Measurements from ENCODE around the gene PLA2G3.

PLA2G3 gene

GRCh38 chr22:31105282-31105929 lies 34.9 kb downstream of the PLA2G3 start:
- peaks cover 45% of the 10 kb centered on the region for H3K36me3 ChIP-seq (ENCODE audit: insufficient read depth, low read length)
- no peaks in the 10 kb centered on the region for H3K27me3 ChIP-seq (ENCODE audit: control insufficient read depth, insufficient read depth, low read length)
- H3K4me3 ChIP-seq (ENCODE audit: low read length), result no peak overlapping the region
- H3K4me1 ChIP-seq (ENCODE audit: control insufficient read depth, insufficient read depth, low read length), result peaks cover 23% of the 10 kb centered on the region
- no peak overlapping the region for H3K9ac ChIP-seq (ENCODE audit: low read depth, low read length)
- H3K4me2 ChIP-seq (ENCODE audit: low read length), result peak overlapping the region; percentile 88
- H3K9me3 ChIP-seq (replicated peaks; ENCODE audit: low read length), result no peaks in the 10 kb centered on the region

- H3K36me3 ChIP-seq (ENCODE audit: insufficient read depth, low read length), result peaks cover 49% of the 10 kb centered on the region
- H3K9ac ChIP-seq (ENCODE audit: low read depth, low read length), result no peak overlapping the region
- H3K27me3 ChIP-seq (ENCODE audit: control insufficient read depth, insufficient read depth, low read length), result no peaks in the 10 kb centered on the region
- H3K4me2 ChIP-seq (ENCODE audit: low read length), result no peak overlapping the region
- peaks cover 23% of the 10 kb centered on the region for H3K4me1 ChIP-seq (ENCODE audit: control insufficient read depth, insufficient read depth, low read length)
- no peak overlapping the region for H3K4me3 ChIP-seq (ENCODE audit: low read length)
- no peaks in the 10 kb centered on the region for H3K9me3 ChIP-seq (replicated peaks; ENCODE audit: low read length)
These were observed 35.4 kb downstream of the PLA2G3 start for GRCh38 chr22:31104869-31105268.

- peaks cover 23% of the 10 kb centered on the region for H3K4me1 ChIP-seq (ENCODE audit: control insufficient read depth, insufficient read depth, low read length)
- H3K9ac ChIP-seq (ENCODE audit: low read depth, low read length), result no peak overlapping the region
- peaks cover 57% of the 10 kb centered on the region for H3K36me3 ChIP-seq (ENCODE audit: insufficient read depth, low read length)
- no peaks in the 10 kb centered on the region for H3K27me3 ChIP-seq (ENCODE audit: control insufficient read depth, insufficient read depth, low read length)
- H3K4me2 ChIP-seq (ENCODE audit: low read length), result no peak overlapping the region
- H3K9me3 ChIP-seq (replicated peaks; ENCODE audit: low read length), result no peaks in the 10 kb centered on the region
- no peak overlapping the region for H3K4me3 ChIP-seq (ENCODE audit: low read length)
These were observed 36.2 kb downstream of the PLA2G3 start for GRCh38 chr22:31103899-31104694.

DNA sequence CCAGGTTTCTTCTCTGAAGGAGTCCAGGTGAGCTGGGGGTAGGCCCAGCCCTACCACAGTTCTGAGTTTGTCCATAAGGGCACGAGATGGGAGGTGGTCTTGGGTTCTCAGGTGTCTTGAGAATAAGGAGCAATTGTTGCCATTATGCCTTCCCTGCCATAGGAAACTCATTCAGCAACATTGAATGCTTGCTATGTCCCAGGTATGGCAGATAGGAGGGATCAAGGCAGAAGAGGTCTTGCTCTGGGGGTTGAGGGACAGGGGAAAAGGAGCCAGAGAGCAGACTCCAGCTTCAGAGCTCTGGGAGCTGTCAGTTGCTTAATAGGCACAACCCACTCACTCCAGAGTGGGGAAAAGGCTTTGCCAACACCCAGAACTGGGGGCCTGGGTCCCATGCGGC lies 37.2 kb downstream of the PLA2G3 start:
- H3K36me3 ChIP-seq (ENCODE audit: insufficient read depth, low read length), result peaks cover 65% of the 10 kb centered on the region

GRCh38 chr22:31102441-31103081 lies 37.7 kb downstream of the PLA2G3 start:
- peaks cover 71% of the 10 kb centered on the region for H3K36me3 ChIP-seq (ENCODE audit: insufficient read depth, low read length)

More for the DNA sequence above, 37.2 kb downstream of the PLA2G3 start:
- no peak overlapping the region for H3K4me3 ChIP-seq (ENCODE audit: low read length)
- H3K4me1 ChIP-seq (ENCODE audit: control insufficient read depth, insufficient read depth, low read length), result peaks cover 23% of the 10 kb centered on the region
- H3K9me3 ChIP-seq (replicated peaks; ENCODE audit: low read length), result no peaks in the 10 kb centered on the region
- no peaks in the 10 kb centered on the region for H3K27me3 ChIP-seq (ENCODE audit: control insufficient read depth, insufficient read depth, low read length)
- H3K9ac ChIP-seq (ENCODE audit: low read depth, low read length), result peak overlapping the region; percentile 17
- no peak overlapping the region for H3K4me2 ChIP-seq (ENCODE audit: low read length)

GRCh38 chr22:31100762-31101525 lies 39.4 kb downstream of the PLA2G3 start:
- Histone ChIP-seq H3K9me3 (replicated peaks; ENCODE audit: low read length) (no peaks in the 10 kb centered on the region), H3K4me2 (ENCODE audit: low read length) (no peak overlapping the region), H3K9ac (ENCODE audit: low read depth, low read length) (no peak overlapping the region), H3K4me3 (ENCODE audit: low read length) (no peak overlapping the region), H3K4me1 (ENCODE audit: control insufficient read depth, insufficient read depth, low read length) (peaks cover 16% of the 10 kb centered on the region), H3K36me3 (ENCODE audit: insufficient read depth, low read length) (peaks cover 85% of the 10 kb centered on the region), H3K27me3 (ENCODE audit: control insufficient read depth, insufficient read depth, low read length) (no peaks in the 10 kb centered on the region)

More at GRCh38 chr22:31102441-31103081, 37.7 kb downstream of the PLA2G3 start:
- Histone ChIP-seq H3K4me1 (ENCODE audit: control insufficient read depth, insufficient read depth, low read length) (peaks cover 19% of the 10 kb centered on the region), H3K4me3 (ENCODE audit: low read length) (no peak overlapping the region), H3K9me3 (replicated peaks; ENCODE audit: low read length) (no peaks in the 10 kb centered on the region), H3K27me3 (ENCODE audit: control insufficient read depth, insufficient read depth, low read length) (no peaks in the 10 kb centered on the region), H3K9ac (ENCODE audit: low read depth, low read length) (peak overlapping the region; percentile 17), H3K4me2 (ENCODE audit: low read length) (no peak overlapping the region)

- no peak overlapping the region for H3K9ac ChIP-seq (ENCODE audit: low read depth, low read length)
- H3K4me1 ChIP-seq (ENCODE audit: control insufficient read depth, insufficient read depth, low read length), result peaks cover 16% of the 10 kb centered on the region
- no peaks in the 10 kb centered on the region for H3K27me3 ChIP-seq (ENCODE audit: control insufficient read depth, insufficient read depth, low read length)
- H3K9me3 ChIP-seq (replicated peaks; ENCODE audit: low read length), result no peaks in the 10 kb centered on the region
- H3K4me3 ChIP-seq (ENCODE audit: low read length), result no peak overlapping the region
- H3K36me3 ChIP-seq (ENCODE audit: insufficient read depth, low read length), result peaks cover 87% of the 10 kb centered on the region
- no peak overlapping the region for H3K4me2 ChIP-seq (ENCODE audit: low read length)
These were observed 40.2 kb downstream of the PLA2G3 start for GRCh38 chr22:31099841-31100761.

DNA sequence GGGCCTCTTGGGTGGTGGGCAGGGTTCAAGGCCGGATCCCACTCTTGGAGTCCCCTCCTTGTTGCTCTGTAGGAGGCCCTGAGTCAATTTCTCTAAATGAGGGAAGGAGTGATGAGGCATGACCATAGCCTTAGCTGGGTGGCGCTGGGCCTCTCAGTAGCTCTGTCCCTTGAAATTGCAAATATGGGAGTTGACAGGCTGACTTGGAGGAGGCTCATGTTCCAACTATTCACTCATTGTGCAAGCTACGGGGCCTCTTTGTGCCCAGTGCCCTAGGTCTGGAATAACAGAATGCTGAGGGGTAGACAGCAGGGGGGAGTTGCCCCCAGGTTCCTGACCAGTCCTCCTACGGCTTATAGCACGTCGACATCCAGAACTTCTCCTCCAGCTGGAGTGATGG lies 40.9 kb downstream of the PLA2G3 start:
- H3K4me3 ChIP-seq (ENCODE audit: low read length), result no peak overlapping the region
- no peaks in the 10 kb centered on the region for H3K27me3 ChIP-seq (ENCODE audit: control insufficient read depth, insufficient read depth, low read length)
- H3K4me2 ChIP-seq (ENCODE audit: low read length), result no peak overlapping the region
- no peak overlapping the region for H3K9ac ChIP-seq (ENCODE audit: low read depth, low read length)
- H3K4me1 ChIP-seq (ENCODE audit: control insufficient read depth, insufficient read depth, low read length), result peaks cover 16% of the 10 kb centered on the region
- H3K9me3 ChIP-seq (replicated peaks; ENCODE audit: low read length), result no peaks in the 10 kb centered on the region
- H3K36me3 ChIP-seq (ENCODE audit: insufficient read depth, low read length), result peaks cover 88% of the 10 kb centered on the region

DNA sequence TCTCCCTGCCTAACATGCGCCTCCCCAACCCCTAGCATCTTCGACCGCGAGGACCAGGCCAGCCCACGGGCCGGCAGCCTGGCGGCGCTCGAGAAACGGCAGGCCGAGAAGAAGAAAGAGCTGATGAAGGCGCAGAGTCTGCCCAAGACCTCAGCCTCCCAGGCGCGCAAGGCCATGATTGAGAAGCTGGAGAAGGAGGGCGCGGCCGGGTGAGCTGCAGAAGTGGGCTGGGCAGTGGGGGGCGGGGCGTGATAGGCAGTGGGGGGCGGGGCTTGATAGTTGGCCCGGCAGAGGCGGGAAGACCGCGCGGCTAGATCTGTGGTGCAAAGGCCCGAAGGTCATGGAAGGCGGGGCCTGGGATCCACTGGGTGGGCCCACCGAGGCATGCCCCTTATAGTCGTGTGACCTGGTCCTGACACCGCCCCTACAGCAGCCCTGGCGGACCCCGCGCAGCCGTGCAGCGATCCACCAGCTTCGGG lies 41.6 kb downstream of the PLA2G3 start:
- Histone ChIP-seq H3K36me3 (ENCODE audit: insufficient read depth, low read length) (peaks cover 88% of the 10 kb centered on the region), H3K4me2 (ENCODE audit: low read length) (no peak overlapping the region), H3K4me3 (ENCODE audit: low read length) (no peak overlapping the region), H3K9ac (ENCODE audit: low read depth, low read length) (no peak overlapping the region), H3K9me3 (replicated peaks; ENCODE audit: low read length) (no peaks in the 10 kb centered on the region), H3K4me1 (ENCODE audit: control insufficient read depth, insufficient read depth, low read length) (peaks cover 16% of the 10 kb centered on the region), H3K27me3 (ENCODE audit: control insufficient read depth, insufficient read depth, low read length) (no peaks in the 10 kb centered on the region)

DNA sequence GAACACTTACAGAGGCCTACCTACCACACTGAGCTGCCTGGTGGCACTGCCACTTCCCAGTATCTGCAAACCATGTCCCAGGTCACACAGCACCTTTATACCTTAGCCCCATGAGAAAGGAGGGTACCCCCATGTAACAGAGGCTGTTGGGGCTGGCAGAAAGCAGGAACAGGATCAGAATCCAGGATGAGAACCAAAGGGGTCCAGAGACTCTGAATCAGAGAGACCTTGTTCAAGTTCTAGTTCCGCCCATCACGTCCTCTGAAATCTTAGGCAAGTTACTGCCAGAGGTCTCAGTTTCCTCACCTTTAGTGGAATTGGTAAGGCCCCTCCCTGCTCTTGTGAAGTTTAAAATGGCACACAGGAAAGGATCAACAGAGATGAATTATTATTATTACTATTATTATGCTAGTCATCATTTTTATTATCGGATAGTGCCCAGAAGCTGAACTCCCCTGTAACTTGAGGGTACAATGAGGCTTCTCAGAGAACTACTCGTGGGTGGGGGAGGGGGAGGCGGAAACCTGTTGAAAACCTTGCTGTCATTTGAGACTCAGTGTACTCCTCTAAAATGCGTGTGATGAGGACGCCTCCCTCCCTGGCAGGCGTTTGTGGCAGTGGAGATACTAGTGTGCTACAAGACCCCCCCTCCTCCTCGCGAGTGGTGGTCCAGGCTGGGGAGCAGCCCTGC lies 42.2 kb downstream of the PLA2G3 start:
- Histone ChIP-seq H3K9ac (ENCODE audit: low read depth, low read length) (no peak overlapping the region), H3K4me2 (ENCODE audit: low read length) (no peak overlapping the region), H3K4me3 (ENCODE audit: low read length) (no peak overlapping the region), H3K4me1 (ENCODE audit: control insufficient read depth, insufficient read depth, low read length) (peaks cover 15% of the 10 kb centered on the region), H3K36me3 (ENCODE audit: insufficient read depth, low read length) (peaks cover 87% of the 10 kb centered on the region), H3K9me3 (replicated peaks; ENCODE audit: low read length) (no peaks in the 10 kb centered on the region), H3K27me3 (ENCODE audit: control insufficient read depth, insufficient read depth, low read length) (no peaks in the 10 kb centered on the region)

Measured in skeletal muscle satellite cell (primary cell).